Measurements from ENCODE around the gene ATG16L2. TPM values are rescaled to one million over a fixed set of nuclear protein-coding genes. Genes with fewer than 3 reads are reported as not detected.
A peak's percentile ranks its signal among the peaks of the same experiment; 100 is the strongest.

The ATG16L2 gene
- total RNA-seq, 1 experiment from 2014 or later = 22.2 TPM

DNA sequence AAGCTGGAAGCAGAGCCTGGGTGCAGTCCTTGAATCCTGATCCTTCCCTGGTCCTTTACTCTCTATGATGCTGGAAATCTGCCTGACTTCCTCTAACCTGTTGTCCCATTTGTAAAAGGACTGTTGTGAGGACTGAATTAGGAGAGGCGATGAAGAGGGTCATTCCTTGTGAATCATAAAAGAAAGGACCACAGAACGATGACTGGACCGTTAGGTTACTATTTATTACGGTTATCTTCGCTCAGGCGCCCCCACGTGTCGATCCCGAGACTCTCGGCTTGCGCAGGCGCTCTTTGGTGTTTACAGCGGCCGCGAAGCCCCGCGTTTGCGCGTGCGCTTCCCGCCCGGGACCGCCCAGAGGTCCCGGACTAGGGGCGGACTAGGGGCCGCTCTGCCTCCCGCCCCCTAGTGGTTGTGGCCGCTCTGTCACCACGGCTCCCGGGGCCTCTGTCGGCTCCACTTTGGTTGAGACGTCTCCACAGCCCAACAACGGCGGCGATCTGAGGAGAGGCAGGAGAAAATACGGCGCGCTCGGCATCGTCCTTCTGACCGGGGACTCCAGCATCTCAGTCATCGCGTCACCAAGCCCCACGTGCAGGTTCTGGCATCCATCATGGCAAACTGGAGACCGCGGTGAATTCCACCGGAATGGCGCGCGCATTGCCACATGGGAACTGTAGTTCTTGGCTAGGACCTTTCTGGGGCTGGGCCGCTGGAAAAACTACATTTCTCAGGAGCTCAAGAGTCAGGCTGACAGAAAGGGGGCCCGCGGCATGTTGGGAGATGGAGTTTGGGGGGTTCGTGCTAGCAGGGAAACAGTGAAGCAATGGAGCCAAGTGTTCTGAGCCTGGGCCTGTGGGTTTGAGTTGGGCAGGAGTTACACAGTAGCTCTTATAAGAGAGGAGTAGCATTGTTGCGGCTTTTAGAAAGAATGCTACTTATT is 20.5 kb upstream of the ATG16L2 start, which contains the start of gene STARD10 (continued):
- TF ChIP-seq, protein P1, sequence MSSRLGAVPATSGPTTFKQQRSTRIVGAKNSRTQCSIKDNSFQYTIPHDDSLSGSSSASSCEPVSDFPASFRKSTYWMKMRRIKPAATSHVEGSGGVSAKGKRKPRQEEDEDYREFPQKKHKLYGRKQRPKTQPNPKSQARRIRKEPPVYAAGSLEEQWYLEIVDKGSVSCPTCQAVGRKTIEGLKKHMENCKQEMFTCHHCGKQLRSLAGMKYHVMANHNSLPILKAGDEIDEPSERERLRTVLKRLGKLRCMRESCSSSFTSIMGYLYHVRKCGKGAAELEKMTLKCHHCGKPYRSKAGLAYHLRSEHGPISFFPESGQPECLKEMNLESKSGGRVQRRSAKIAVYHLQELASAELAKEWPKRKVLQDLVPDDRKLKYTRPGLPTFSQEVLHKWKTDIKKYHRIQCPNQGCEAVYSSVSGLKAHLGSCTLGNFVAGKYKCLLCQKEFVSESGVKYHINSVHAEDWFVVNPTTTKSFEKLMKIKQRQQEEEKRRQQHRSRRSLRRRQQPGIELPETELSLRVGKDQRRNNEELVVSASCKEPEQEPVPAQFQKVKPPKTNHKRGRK (CRISPR knock-in tag; IDR thresholded peaks at IDR 0.05; ENCODE audit: borderline replicate concordance) = no peak
- TF ChIP-seq, protein P2, sequence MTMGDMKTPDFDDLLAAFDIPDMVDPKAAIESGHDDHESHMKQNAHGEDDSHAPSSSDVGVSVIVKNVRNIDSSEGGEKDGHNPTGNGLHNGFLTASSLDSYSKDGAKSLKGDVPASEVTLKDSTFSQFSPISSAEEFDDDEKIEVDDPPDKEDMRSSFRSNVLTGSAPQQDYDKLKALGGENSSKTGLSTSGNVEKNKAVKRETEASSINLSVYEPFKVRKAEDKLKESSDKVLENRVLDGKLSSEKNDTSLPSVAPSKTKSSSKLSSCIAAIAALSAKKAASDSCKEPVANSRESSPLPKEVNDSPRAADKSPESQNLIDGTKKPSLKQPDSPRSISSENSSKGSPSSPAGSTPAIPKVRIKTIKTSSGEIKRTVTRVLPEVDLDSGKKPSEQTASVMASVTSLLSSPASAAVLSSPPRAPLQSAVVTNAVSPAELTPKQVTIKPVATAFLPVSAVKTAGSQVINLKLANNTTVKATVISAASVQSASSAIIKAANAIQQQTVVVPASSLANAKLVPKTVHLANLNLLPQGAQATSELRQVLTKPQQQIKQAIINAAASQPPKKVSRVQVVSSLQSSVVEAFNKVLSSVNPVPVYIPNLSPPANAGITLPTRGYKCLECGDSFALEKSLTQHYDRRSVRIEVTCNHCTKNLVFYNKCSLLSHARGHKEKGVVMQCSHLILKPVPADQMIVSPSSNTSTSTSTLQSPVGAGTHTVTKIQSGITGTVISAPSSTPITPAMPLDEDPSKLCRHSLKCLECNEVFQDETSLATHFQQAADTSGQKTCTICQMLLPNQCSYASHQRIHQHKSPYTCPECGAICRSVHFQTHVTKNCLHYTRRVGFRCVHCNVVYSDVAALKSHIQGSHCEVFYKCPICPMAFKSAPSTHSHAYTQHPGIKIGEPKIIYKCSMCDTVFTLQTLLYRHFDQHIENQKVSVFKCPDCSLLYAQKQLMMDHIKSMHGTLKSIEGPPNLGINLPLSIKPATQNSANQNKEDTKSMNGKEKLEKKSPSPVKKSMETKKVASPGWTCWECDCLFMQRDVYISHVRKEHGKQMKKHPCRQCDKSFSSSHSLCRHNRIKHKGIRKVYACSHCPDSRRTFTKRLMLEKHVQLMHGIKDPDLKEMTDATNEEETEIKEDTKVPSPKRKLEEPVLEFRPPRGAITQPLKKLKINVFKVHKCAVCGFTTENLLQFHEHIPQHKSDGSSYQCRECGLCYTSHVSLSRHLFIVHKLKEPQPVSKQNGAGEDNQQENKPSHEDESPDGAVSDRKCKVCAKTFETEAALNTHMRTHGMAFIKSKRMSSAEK (CRISPR knock-in tag; IDR thresholded peaks at IDR 0.05; ENCODE audit: borderline replicate concordance) = no peak
- TF ChIP-seq, protein P3, sequence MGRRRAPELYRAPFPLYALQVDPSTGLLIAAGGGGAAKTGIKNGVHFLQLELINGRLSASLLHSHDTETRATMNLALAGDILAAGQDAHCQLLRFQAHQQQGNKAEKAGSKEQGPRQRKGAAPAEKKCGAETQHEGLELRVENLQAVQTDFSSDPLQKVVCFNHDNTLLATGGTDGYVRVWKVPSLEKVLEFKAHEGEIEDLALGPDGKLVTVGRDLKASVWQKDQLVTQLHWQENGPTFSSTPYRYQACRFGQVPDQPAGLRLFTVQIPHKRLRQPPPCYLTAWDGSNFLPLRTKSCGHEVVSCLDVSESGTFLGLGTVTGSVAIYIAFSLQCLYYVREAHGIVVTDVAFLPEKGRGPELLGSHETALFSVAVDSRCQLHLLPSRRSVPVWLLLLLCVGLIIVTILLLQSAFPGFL (CRISPR knock-in tag; IDR thresholded peaks at IDR 0.05; ENCODE audit: borderline replicate concordance) = no peak
- TF ChIP-seq FOXJ3 (CRISPR knock-in tag; IDR thresholded peaks at IDR 0.05; ENCODE audit: borderline replicate concordance) = no peak
- no peak for TF ChIP-seq CBFB (CRISPR knock-in tag; IDR thresholded peaks at IDR 0.05; ENCODE audit: low read depth)
- TF ChIP-seq, protein P4, sequence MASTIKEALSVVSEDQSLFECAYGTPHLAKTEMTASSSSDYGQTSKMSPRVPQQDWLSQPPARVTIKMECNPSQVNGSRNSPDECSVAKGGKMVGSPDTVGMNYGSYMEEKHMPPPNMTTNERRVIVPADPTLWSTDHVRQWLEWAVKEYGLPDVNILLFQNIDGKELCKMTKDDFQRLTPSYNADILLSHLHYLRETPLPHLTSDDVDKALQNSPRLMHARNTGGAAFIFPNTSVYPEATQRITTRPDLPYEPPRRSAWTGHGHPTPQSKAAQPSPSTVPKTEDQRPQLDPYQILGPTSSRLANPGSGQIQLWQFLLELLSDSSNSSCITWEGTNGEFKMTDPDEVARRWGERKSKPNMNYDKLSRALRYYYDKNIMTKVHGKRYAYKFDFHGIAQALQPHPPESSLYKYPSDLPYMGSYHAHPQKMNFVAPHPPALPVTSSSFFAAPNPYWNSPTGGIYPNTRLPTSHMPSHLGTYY (CRISPR knock-in tag; IDR thresholded peaks at IDR 0.05) = no peak
- no peak for TF ChIP-seq NR1H2 (CRISPR knock-in tag; IDR thresholded peaks at IDR 0.05)
- TF ChIP-seq USF2 (CRISPR knock-in tag; IDR thresholded peaks at IDR 0.05) = no peak
- TF ChIP-seq ZNF121 (CRISPR knock-in tag; IDR thresholded peaks at IDR 0.05) = no peak
- peak; percentile 86 for TF ChIP-seq PRDM15 (CRISPR knock-in tag; IDR thresholded peaks at IDR 0.05)
- no peak for TF ChIP-seq KAT7 (CRISPR knock-in tag; IDR thresholded peaks at IDR 0.05; ENCODE audit: borderline replicate concordance)
- TF ChIP-seq, protein P5, sequence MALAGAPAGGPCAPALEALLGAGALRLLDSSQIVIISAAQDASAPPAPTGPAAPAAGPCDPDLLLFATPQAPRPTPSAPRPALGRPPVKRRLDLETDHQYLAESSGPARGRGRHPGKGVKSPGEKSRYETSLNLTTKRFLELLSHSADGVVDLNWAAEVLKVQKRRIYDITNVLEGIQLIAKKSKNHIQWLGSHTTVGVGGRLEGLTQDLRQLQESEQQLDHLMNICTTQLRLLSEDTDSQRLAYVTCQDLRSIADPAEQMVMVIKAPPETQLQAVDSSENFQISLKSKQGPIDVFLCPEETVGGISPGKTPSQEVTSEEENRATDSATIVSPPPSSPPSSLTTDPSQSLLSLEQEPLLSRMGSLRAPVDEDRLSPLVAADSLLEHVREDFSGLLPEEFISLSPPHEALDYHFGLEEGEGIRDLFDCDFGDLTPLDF (CRISPR knock-in tag; IDR thresholded peaks at IDR 0.05) = no peak
- TF ChIP-seq NFATC4 (CRISPR knock-in tag; IDR thresholded peaks at IDR 0.05) = no peak
- TF ChIP-seq, protein P6, sequence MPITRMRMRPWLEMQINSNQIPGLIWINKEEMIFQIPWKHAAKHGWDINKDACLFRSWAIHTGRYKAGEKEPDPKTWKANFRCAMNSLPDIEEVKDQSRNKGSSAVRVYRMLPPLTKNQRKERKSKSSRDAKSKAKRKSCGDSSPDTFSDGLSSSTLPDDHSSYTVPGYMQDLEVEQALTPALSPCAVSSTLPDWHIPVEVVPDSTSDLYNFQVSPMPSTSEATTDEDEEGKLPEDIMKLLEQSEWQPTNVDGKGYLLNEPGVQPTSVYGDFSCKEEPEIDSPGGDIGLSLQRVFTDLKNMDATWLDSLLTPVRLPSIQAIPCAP (CRISPR knock-in tag; IDR thresholded peaks at IDR 0.05) = no peak
- TF ChIP-seq ATF2 (CRISPR knock-in tag; IDR thresholded peaks at IDR 0.05; ENCODE audit: borderline replicate concordance, low read depth) = no peak
- no peak for TF ChIP-seq ZBTB21 (CRISPR knock-in tag; IDR thresholded peaks at IDR 0.05; ENCODE audit: borderline replicate concordance)
- TF ChIP-seq, protein P7, sequence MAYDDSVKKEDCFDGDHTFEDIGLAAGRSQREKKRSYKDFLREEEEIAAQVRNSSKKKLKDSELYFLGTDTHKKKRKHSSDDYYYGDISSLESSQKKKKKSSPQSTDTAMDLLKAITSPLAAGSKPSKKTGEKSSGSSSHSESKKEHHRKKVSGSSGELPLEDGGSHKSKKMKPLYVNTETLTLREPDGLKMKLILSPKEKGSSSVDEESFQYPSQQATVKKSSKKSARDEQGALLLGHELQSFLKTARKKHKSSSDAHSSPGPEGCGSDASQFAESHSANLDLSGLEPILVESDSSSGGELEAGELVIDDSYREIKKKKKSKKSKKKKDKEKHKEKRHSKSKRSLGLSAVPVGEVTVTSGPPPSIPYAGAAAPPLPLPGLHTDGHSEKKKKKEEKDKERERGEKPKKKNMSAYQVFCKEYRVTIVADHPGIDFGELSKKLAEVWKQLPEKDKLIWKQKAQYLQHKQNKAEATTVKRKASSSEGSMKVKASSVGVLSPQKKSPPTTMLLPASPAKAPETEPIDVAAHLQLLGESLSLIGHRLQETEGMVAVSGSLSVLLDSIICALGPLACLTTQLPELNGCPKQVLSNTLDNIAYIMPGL (CRISPR knock-in tag; IDR thresholded peaks at IDR 0.05) = peak; percentile 97; the same call in 1 of the 2 replicates
